ENCODE data around the gene WWC1. TPM values are rescaled to one million over a fixed set of nuclear protein-coding genes. Genes with fewer than 3 reads are reported as not detected.

WWC1 gene
- total RNA-seq, 1 donor from 2014 or later: 20.8 TPM

GRCh38 chr5:168295574-168296201 is 4.2 kb downstream of the WWC1 start:
- TF ChIP-seq, protein P1, sequence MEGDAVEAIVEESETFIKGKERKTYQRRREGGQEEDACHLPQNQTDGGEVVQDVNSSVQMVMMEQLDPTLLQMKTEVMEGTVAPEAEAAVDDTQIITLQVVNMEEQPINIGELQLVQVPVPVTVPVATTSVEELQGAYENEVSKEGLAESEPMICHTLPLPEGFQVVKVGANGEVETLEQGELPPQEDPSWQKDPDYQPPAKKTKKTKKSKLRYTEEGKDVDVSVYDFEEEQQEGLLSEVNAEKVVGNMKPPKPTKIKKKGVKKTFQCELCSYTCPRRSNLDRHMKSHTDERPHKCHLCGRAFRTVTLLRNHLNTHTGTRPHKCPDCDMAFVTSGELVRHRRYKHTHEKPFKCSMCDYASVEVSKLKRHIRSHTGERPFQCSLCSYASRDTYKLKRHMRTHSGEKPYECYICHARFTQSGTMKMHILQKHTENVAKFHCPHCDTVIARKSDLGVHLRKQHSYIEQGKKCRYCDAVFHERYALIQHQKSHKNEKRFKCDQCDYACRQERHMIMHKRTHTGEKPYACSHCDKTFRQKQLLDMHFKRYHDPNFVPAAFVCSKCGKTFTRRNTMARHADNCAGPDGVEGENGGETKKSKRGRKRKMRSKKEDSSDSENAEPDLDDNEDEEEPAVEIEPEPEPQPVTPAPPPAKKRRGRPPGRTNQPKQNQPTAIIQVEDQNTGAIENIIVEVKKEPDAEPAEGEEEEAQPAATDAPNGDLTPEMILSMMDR (IDR thresholded peaks at IDR 0.05; ENCODE audit: insufficient read depth, low read length, severe bottlenecking): peak; percentile 75
- DNase-seq (ENCODE audit: low read depth): peak; percentile 63
- Histone ChIP-seq H3K4me3 (ENCODE audit: low read depth, low read length) (no peak overlapping the region), H3K27me3 (ENCODE audit: control insufficient read depth, insufficient read depth, low read length) (no peaks in the 10 kb centered on the region), H3K36me3 (ENCODE audit: control insufficient read depth, insufficient read depth, low read length) (peaks cover 3% of the 10 kb centered on the region)
- FAIRE-seq: no peak

GRCh38 chr5:168296682-168297081 is 5.2 kb downstream of the WWC1 start:
- Histone ChIP-seq H3K36me3 (ENCODE audit: control insufficient read depth, insufficient read depth, low read length) (peaks cover 3% of the 10 kb centered on the region), H3K27me3 (ENCODE audit: control insufficient read depth, insufficient read depth, low read length) (no peaks in the 10 kb centered on the region), H3K4me3 (ENCODE audit: low read depth, low read length) (no peak overlapping the region)
- FAIRE-seq (peak; percentile 23), DNase-seq (ENCODE audit: low read depth) (no peak)
- TF ChIP-seq, protein P1 (IDR thresholded peaks at IDR 0.05; ENCODE audit: insufficient read depth, low read length, severe bottlenecking): no peak

DNA sequence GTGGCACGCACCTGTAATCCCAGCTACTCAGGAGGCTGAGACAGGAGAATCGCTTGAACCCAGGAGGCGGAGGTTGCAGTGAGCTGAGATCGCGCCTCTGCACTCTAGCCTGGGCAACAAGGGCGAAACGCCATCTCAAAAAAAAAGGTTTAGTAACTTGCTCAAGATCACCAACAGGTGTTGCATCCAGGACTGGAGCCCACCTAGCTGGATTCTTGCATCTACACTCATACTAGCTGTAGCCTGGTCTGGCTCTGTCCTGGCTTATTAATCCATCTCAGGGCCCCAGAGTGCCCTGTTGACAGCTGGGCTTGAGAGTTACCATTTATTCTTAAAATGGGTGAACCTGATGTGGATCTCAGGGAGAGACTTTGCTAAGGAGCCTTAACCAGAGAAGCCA is 7.5 kb downstream of the WWC1 start:
- Histone ChIP-seq H3K27me3 (ENCODE audit: control insufficient read depth, insufficient read depth, low read length) (no peaks in the 10 kb centered on the region), H3K4me3 (ENCODE audit: low read depth, low read length) (no peak overlapping the region), H3K36me3 (ENCODE audit: control insufficient read depth, insufficient read depth, low read length) (peaks cover 3% of the 10 kb centered on the region)
- DNase-seq (ENCODE audit: low read depth) (no peak), FAIRE-seq (no peak)
- TF ChIP-seq, protein P1 (IDR thresholded peaks at IDR 0.05; ENCODE audit: insufficient read depth, low read length, severe bottlenecking): no peak

- FAIRE-seq (no peak), DNase-seq (ENCODE audit: low read depth) (no peak)
- Histone ChIP-seq H3K36me3 (ENCODE audit: control insufficient read depth, insufficient read depth, low read length) (peaks cover 3% of the 10 kb centered on the region), H3K27me3 (ENCODE audit: control insufficient read depth, insufficient read depth, low read length) (no peaks in the 10 kb centered on the region), H3K4me3 (ENCODE audit: low read depth, low read length) (no peak overlapping the region)
- TF ChIP-seq, protein P1 (IDR thresholded peaks at IDR 0.05; ENCODE audit: insufficient read depth, low read length, severe bottlenecking): no peak
Measured at GRCh38 chr5:168299372-168299771, 7.9 kb downstream of the WWC1 start.

DNA sequence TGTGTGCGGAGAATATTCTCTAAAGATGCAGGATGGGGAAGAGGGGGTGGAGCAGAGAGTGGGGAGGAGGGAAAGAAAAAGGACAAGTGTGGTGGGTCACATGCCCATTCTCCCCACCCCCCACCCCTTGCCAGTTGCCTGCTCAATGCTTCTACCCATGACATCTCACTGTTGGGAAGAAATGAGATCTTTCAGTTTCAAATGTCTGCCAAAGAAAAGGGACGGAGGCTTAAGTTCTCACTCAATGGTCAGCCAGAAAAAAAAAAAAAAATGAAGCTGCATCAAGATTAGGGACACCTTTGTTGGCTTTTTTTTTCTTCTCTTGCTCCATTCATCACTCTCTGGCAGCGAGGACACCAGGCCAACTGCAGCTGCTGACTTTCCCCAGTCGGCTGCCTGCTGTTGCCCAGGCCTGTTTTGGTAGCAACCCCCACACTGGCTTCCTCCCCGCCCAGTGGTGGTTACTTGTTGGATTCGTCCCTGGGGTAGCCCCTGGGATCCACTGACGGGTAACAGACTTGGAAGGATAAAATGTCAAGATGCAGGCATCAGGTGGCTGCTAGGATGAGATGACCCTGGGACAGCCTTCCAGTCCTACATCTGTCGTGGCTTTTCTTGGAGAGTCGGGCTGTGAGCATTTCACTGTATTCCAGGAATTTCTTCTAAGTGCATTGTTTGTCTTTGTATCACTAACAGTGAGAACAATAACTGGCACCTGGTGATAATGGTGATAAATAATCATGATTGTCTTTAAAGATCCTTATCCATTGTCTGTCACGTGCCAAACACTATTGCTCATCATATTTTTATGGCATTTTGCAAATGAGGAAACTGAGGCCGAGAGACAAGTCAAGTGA is 9.1 kb downstream of the WWC1 start:
- no peak overlapping the region for H3K4me3 ChIP-seq (ENCODE audit: low read depth, low read length)
- FAIRE-seq (no peak), DNase-seq (ENCODE audit: low read depth) (peak; percentile 55)
- TF ChIP-seq, protein P1 (IDR thresholded peaks at IDR 0.05; ENCODE audit: insufficient read depth, low read length, severe bottlenecking): no peak
- H3K27me3 ChIP-seq (ENCODE audit: control insufficient read depth, insufficient read depth, low read length): no peaks in the 10 kb centered on the region
- peaks cover 2% of the 10 kb centered on the region for H3K36me3 ChIP-seq (ENCODE audit: control insufficient read depth, insufficient read depth, low read length)

All from bronchial epithelial cell (primary cell).